IMR-90 (cell line): Measurements from ENCODE around the gene ISG15.

ENCODE experiments used
- CEBPB ChIP-seq: IDR thresholded peaks from 2 replicates; pipeline ENCODE4 v1.6.1; 2012; ENCODE audit warnings: low read depth, low read length, improper control_type of control experiment
- CHD1 ChIP-seq: IDR thresholded peaks from 2 replicates; pipeline ENCODE4 v1.6.1; 2012; ENCODE audit warnings: low read depth, low read length, improper control_type of control experiment
- CTCF ChIP-seq: conservative IDR thresholded peaks from 2 replicates; pipeline ENCODE4 v1.5.1; 2012; ENCODE audit warnings: mild to moderate bottlenecking, low read depth, low read length, improper control_type of control experiment
- FOS ChIP-seq: fragments of 150-350 bp; IDR thresholded peaks from 2 replicates; pipeline ENCODE4 v1.6.1; 2016; ENCODE audit warnings: low read depth, low read length
- MAFK ChIP-seq: IDR thresholded peaks from 2 replicates; pipeline ENCODE4 v1.6.1; 2012; ENCODE audit warnings: low read depth, low read length, improper control_type of control experiment
- MAZ ChIP-seq: IDR thresholded peaks from 2 replicates; pipeline ENCODE4 v1.6.1; 2012; ENCODE audit warnings: low read depth, mild to moderate bottlenecking, low read length, improper control_type of control experiment, moderate library complexity, borderline replicate concordance
- MXI1 ChIP-seq: IDR thresholded peaks from 2 replicates; pipeline ENCODE4 v1.6.1; 2012; ENCODE audit warnings: low read depth, mild to moderate bottlenecking, low read length, moderate library complexity, borderline replicate concordance
- POLR2A ChIP-seq: IDR thresholded peaks from 2 replicates; pipeline ENCODE4 v1.6.1; 2012; ENCODE audit warnings: mild to moderate bottlenecking, low read depth, low read length
- RAD21 ChIP-seq: IDR thresholded peaks from 2 replicates; pipeline ENCODE4 v1.6.1; 2012; ENCODE audit warnings: low read length, improper control_type of control experiment
- RCOR1 ChIP-seq: IDR thresholded peaks from 2 replicates; pipeline ENCODE4 v1.6.1; 2012; ENCODE audit warnings: mild to moderate bottlenecking, low read length, improper control_type of control experiment; ENCODE audit not compliant: insufficient replicate concordance
- RFX5 ChIP-seq: IDR thresholded peaks from 2 replicates; pipeline ENCODE4 v1.8.0; 2012; ENCODE audit warnings: low read depth, mild to moderate bottlenecking, low read length, moderate library complexity
- SMC3 ChIP-seq: fragments of 150-350 bp; IDR thresholded peaks from 2 replicates; pipeline ENCODE4 v1.6.1; 2016; ENCODE audit warnings: low read depth, mild to moderate bottlenecking, antibody characterized with exemption, low read length, moderate library complexity
- USF2 ChIP-seq: fragments of 150-350 bp; IDR thresholded peaks from 2 replicates; pipeline ENCODE4 v1.6.1; 2017; ENCODE audit warnings: mild to moderate bottlenecking, antibody characterized with exemption, low read length, low read depth

GRCh38 chr1:1006305-1007159 lies 6.8 kb upstream of the ISG15 start:
- TF ChIP-seq MXI1: no peak
- no peak for TF ChIP-seq POLR2A
- TF ChIP-seq USF2: no peak
- no peak for TF ChIP-seq RAD21
- TF ChIP-seq RFX5: no peak
- TF ChIP-seq CTCF: no peak
- no peak for TF ChIP-seq SMC3
- TF ChIP-seq FOS: no peak
- TF ChIP-seq CEBPB: no peak
- no peak for TF ChIP-seq MAFK
- no peak for TF ChIP-seq RCOR1
- TF ChIP-seq MAZ: no peak
- no peak for TF ChIP-seq CHD1
